IPS DF 6.9 (cell line): ENCODE results near the gene ZNF90.
A peak's percentile ranks its signal among the peaks of the same experiment; 100 is the strongest.
"Not testable (repeated sequence)": the region's sequence is repeated elsewhere in the genome, so short reads cannot be mapped to it uniquely, and the experiment has no call there.

Experiments
- DNase-seq: peaks from one replicate; pipeline ENCODE4 v3.0.0-alpha.2; 2013; ENCODE audit warnings: low read depth, low spot score
- H3K27ac ChIP-seq: one replicate; pipeline ENCODE4 v1.5.1; 2013; ENCODE audit warnings: low read length, control low read depth
- H3K27me3 ChIP-seq: 2 replicates; pipeline ENCODE4 v1.6.1; 2013; ENCODE audit warnings: mild to moderate bottlenecking, low read length; ENCODE audit not compliant: control insufficient read depth, insufficient read depth
- H3K36me3 ChIP-seq: 2 replicates; pipeline ENCODE4 v1.6.1; 2013; ENCODE audit warnings: low read length; ENCODE audit not compliant: control insufficient read depth, insufficient read depth
- H3K4me1 ChIP-seq: 2 replicates; pipeline ENCODE4 v1.6.1; 2013; ENCODE audit warnings: low read length; ENCODE audit not compliant: control insufficient read depth, insufficient read depth
- H3K4me3 ChIP-seq: 2 replicates; pipeline ENCODE4 v1.5.1; 2013; ENCODE audit warnings: mild to moderate bottlenecking, low read length
- H3K9me3 ChIP-seq: 2 replicates; pipeline ENCODE4 v1.6.1; 2013; ENCODE audit warnings: low read length, inconsistent platforms; ENCODE audit not compliant: control insufficient read depth, insufficient read depth
- WGBS: extraction: QIAGEN DNeasy Blood & Tissue Kit; methylation state at CpG from one replicate; pipeline ENCODE4 v1.1.7; 2013; ENCODE audit warnings: mixed read lengths, missing lambda C conversion rate; ENCODE audit not compliant: insufficient read length, insufficient coverage; 5-methylcytosine and 5-hydroxymethylcytosine counted together

Gene ZNF90

GRCh38 chr19:20077791-20078463 lies at the start of gene ZNF90:
ZNF90 (plus strand) TSS chr19:20078000; CDS start chr19:20078133, 133 bp downstream.
- no peak within 1 kb of the TSS for H3K27ac ChIP-seq
- H3K4me3 ChIP-seq, result peak within 1 kb of the TSS; percentile 83

GRCh38 chr19:20028611-20029010 lies 49.2 kb upstream of the ZNF90 start:
- no peaks in the 10 kb centered on the region; the same call in 1 of the 2 replicates for H3K36me3 ChIP-seq
- H3K4me3 ChIP-seq, result no peak overlapping the region
- no peak overlapping the region for H3K27ac ChIP-seq
- no peak for DNase-seq
- H3K4me1 ChIP-seq, result no peaks in the 10 kb centered on the region
- WGBS, result no CpG with 5 or more reads among the region's 6 CpGs
- H3K9me3 ChIP-seq, result no peaks in the 10 kb centered on the region
- H3K27me3 ChIP-seq, result no peaks in the 10 kb centered on the region

More at GRCh38 chr19:20077791-20078463, at the start of gene ZNF90:
- no peaks in the 10 kb centered on the region for H3K9me3 ChIP-seq
- peak; percentile 95 for DNase-seq
- no peaks in the 10 kb centered on the region for H3K27me3 ChIP-seq
- no peaks in the 10 kb centered on the region for H3K36me3 ChIP-seq
- no CpG with 5 or more reads among the region's 28 CpGs for WGBS
- peaks cover 9% of the 10 kb centered on the region for H3K4me1 ChIP-seq

GRCh38 chr19:20035935-20036334 lies 41.9 kb upstream of the ZNF90 start:
- Histone ChIP-seq H3K27ac (no peak overlapping the region), H3K36me3 (no peaks in the 10 kb centered on the region; the same call in 1 of the 2 replicates), H3K4me1 (no peaks in the 10 kb centered on the region), H3K4me3 (no peak overlapping the region), H3K9me3 (no peaks in the 10 kb centered on the region), H3K27me3 (no peaks in the 10 kb centered on the region)
- no peak for DNase-seq
- WGBS, result no CpG with 5 or more reads among the region's 5 CpGs

- Histone ChIP-seq H3K4me3 (peak overlapping the region; percentile 82), H3K9me3 (no peaks in the 10 kb centered on the region), H3K27ac (no peak overlapping the region), H3K4me1 (no peaks in the 10 kb centered on the region), H3K27me3 (no peaks in the 10 kb centered on the region), H3K36me3 (no peaks in the 10 kb centered on the region)
- WGBS, result no CpG with 5 or more reads among the region's 26 CpGs
- no peak for DNase-seq
These were observed 39.2 kb upstream of the ZNF90 start for GRCh38 chr19:20038358-20039202.

GRCh38 chr19:20039203-20039723 lies 38.5 kb upstream of the ZNF90 start, which contains the start of gene ZNF682:
ZNF682 (minus strand) TSS chr19:20039505; CDS start chr19:20039345, 160 bp downstream.
- peak within 1 kb of the TSS; percentile 82 for H3K4me3 ChIP-seq
- no peaks in the 10 kb centered on the region for H3K4me1 ChIP-seq
- no peaks in the 10 kb centered on the region for H3K27me3 ChIP-seq
- DNase-seq, result peak; percentile 93
- H3K27ac ChIP-seq, result no peak within 1 kb of the TSS
- no peaks in the 10 kb centered on the region for H3K9me3 ChIP-seq
- no peaks in the 10 kb centered on the region for H3K36me3 ChIP-seq
- no CpG with 5 or more reads among the region's 25 CpGs for WGBS

GRCh38 chr19:20044663-20045062 lies 33.1 kb upstream of the ZNF90 start:
- Histone ChIP-seq H3K27me3 (no peaks in the 10 kb centered on the region), H3K4me3 (no peak overlapping the region), H3K27ac (no peak overlapping the region), H3K9me3 (no peaks in the 10 kb centered on the region), H3K4me1 (0 out of 2 replicates have a peak, but pooled peaks cover 1% of the 10 kb centered on the region), H3K36me3 (no peaks in the 10 kb centered on the region)
- WGBS, result no CpG with 5 or more reads among the region's 3 CpGs
- no peak for DNase-seq

- H3K36me3 ChIP-seq, H3K27me3 ChIP-seq, H3K4me3 ChIP-seq, H3K9me3 ChIP-seq, H3K27ac ChIP-seq, H3K4me1 ChIP-seq, DNase-seq: not testable (repeated sequence)
- no CpG with 5 or more reads among the region's 5 CpGs for WGBS
These were observed 32.1 kb upstream of the ZNF90 start for GRCh38 chr19:20045742-20046141.

GRCh38 chr19:20051841-20052768 lies 25.7 kb upstream of the ZNF90 start:
- Histone ChIP-seq H3K36me3 (no peaks in the 10 kb centered on the region), H3K4me1 (no peaks in the 10 kb centered on the region), H3K4me3 (peak overlapping the region; percentile 55; the same call in 1 of the 2 replicates), H3K27ac (no peak overlapping the region), H3K27me3 (no peaks in the 10 kb centered on the region), H3K9me3 (no peaks in the 10 kb centered on the region)
- DNase-seq, result peak; percentile 99
- no CpG with 5 or more reads among the region's 43 CpGs for WGBS

GRCh38 chr19:20058738-20059137 lies 19.1 kb upstream of the ZNF90 start:
- H3K9me3 ChIP-seq, H3K27me3 ChIP-seq, DNase-seq, H3K4me3 ChIP-seq, H3K27ac ChIP-seq, H3K36me3 ChIP-seq, H3K4me1 ChIP-seq: not testable (repeated sequence)

GRCh38 chr19:20060282-20060681 lies 17.5 kb upstream of the ZNF90 start:
- no CpG with 5 or more reads among the region's 1 CpG for WGBS
- Histone ChIP-seq H3K27ac (no peak overlapping the region), H3K36me3 (no peaks in the 10 kb centered on the region), H3K9me3 (no peaks in the 10 kb centered on the region), H3K27me3 (no peaks in the 10 kb centered on the region), H3K4me1 (no peaks in the 10 kb centered on the region), H3K4me3 (no peak overlapping the region)
- no peak for DNase-seq
